IMR-90 (cell line): Measurements from ENCODE around the gene IRF2BP2. TPM values are rescaled to one million over a fixed set of nuclear protein-coding genes. Genes with fewer than 3 reads are reported as not detected.

Experiments used
- ATAC-seq: fragments of 200-7000 bp; cut with Tn5 transposase; 2 replicates; pipeline ENCODE4 v1.9.1; 2020; ENCODE audit warnings: low read depth, mild to moderate bottlenecking, moderate library complexity
- BruUV-seq: library from RNA; stranded (reverse); fragments of 400-500 nt; replicated peaks from 2 replicates; lab custom pipeline; 2021; lab: Mats Ljungman, UMichigan
- CTCF ChIA-PET: fragments of 300-600 bp; formaldehyde crosslinking; extraction: SDS; loops from one replicate; lab custom pipeline; 2021; ENCODE audit warnings: antibody characterized with exemption; lab: Yijun Ruan, JAX
- POLR2A ChIA-PET: fragments of 300-600 bp; sonication (Branson Sonifier 250); formaldehyde crosslinking; loops from one replicate; lab custom pipeline; 2022; ENCODE audit warnings: antibody characterized with exemption; ENCODE audit not compliant: unreplicated experiment; lab: Charles Lee
- DNase-seq: peaks from one replicate; pipeline ENCODE4 v3.0.0; 2013
- H2AFZ ChIP-seq: replicated peaks from 2 replicates; pipeline ENCODE3; 2013; ENCODE audit warnings: low read length, mild to moderate bottlenecking; ENCODE audit not compliant: poor library complexity
- H2AK5ac ChIP-seq: 2 replicates; pipeline ENCODE4 v1.6.1; 2013; ENCODE audit warnings: low read depth, low read length, inconsistent platforms
- H2AK9ac ChIP-seq: replicated peaks from 2 replicates; pipeline ENCODE3; 2013; ENCODE audit warnings: mild to moderate bottlenecking, low read depth, low read length, moderate library complexity; ENCODE audit not compliant: poor library complexity
- H2BK120ac ChIP-seq: 2 replicates; pipeline ENCODE4 v1.6.1; 2013; ENCODE audit warnings: low read depth, low read length, inconsistent platforms
- H2BK15ac ChIP-seq: 3 replicates; pipeline ENCODE4 v1.6.1; 2013; ENCODE audit warnings: low read depth, low read length, inconsistent platforms
- H2BK20ac ChIP-seq: 2 replicates; pipeline ENCODE4 v1.6.1; 2013; ENCODE audit warnings: low read depth, mild to moderate bottlenecking, inconsistent platforms, low read length, moderate library complexity
- H2BK5ac ChIP-seq: 2 replicates; pipeline ENCODE4 v1.6.1; 2013; ENCODE audit warnings: mild to moderate bottlenecking, low read depth, low read length, inconsistent platforms; ENCODE audit not compliant: poor library complexity, severe bottlenecking
- H3K14ac ChIP-seq: replicated peaks from 2 replicates; pipeline ENCODE4 v1.6.1; 2013; ENCODE audit warnings: low read depth, low read length, inconsistent platforms
- H3K18ac ChIP-seq: 2 replicates; pipeline ENCODE4 v1.6.1; 2013; ENCODE audit warnings: low read depth, low read length, control low read depth
- H3K23ac ChIP-seq: 2 replicates; pipeline ENCODE4 v1.6.1; 2013; ENCODE audit warnings: low read depth, low read length, inconsistent platforms
- H3K27ac ChIP-seq: 2 replicates; pipeline ENCODE4 v1.5.1; 2013; ENCODE audit warnings: mild to moderate bottlenecking, control low read depth, low read length; ENCODE audit not compliant: insufficient read depth
- H3K27me3 ChIP-seq: 2 replicates; pipeline ENCODE4 v1.6.1; 2013; ENCODE audit warnings: low read length; ENCODE audit not compliant: control insufficient read depth, insufficient read depth
- H3K36me3 ChIP-seq: 2 replicates; pipeline ENCODE4 v1.6.1; 2013; ENCODE audit warnings: low read length, mixed read lengths; ENCODE audit not compliant: control insufficient read depth, insufficient read depth
- H3K4ac ChIP-seq: 2 replicates; pipeline ENCODE4 v1.6.1; 2013; ENCODE audit warnings: low read depth, low read length, inconsistent platforms
- H3K4me1 ChIP-seq: 2 replicates; pipeline ENCODE4 v1.6.1; 2013; ENCODE audit warnings: low read length, mixed read lengths; ENCODE audit not compliant: control insufficient read depth, insufficient read depth
- H3K4me2 ChIP-seq: 2 replicates; pipeline ENCODE4 v1.6.1; 2013; ENCODE audit warnings: low read depth, mild to moderate bottlenecking, control low read depth, low read length, moderate library complexity
- H3K4me3 ChIP-seq: 2 replicates; pipeline ENCODE4 v1.5.1; 2013; ENCODE audit warnings: low read depth, mild to moderate bottlenecking, control low read depth, low read length, moderate library complexity; ENCODE audit not compliant: insufficient read depth
- H3K56ac ChIP-seq: 2 replicates; pipeline ENCODE4 v1.6.1; 2013; ENCODE audit warnings: low read length, inconsistent platforms; ENCODE audit not compliant: insufficient read depth; ENCODE audit errors: extremely low read depth
- H3K79me1 ChIP-seq, 2 experiments: 2 replicates each; pipeline ENCODE4 v1.6.1; 2013; ENCODE audit warnings: low read length in 2 of 2, inconsistent platforms in 1 of 2, low read depth in 1 of 2
- H3K9ac ChIP-seq: 2 replicates; pipeline ENCODE4 v1.6.1; 2013; ENCODE audit warnings: low read depth, low read length, control low read depth
- H3K9me1 ChIP-seq: 2 replicates; pipeline ENCODE4 v1.6.1; 2013; ENCODE audit warnings: low read length, inconsistent platforms; ENCODE audit not compliant: insufficient read depth
- H3K9me3 ChIP-seq: 2 replicates; pipeline ENCODE4 v1.6.1; 2013; ENCODE audit warnings: low read length; ENCODE audit not compliant: control insufficient read depth, insufficient read depth
- H4K20me1 ChIP-seq: 2 replicates; pipeline ENCODE4 v1.6.1; 2013; ENCODE audit warnings: low read length, inconsistent platforms; ENCODE audit not compliant: insufficient read depth
- H4K5ac ChIP-seq: 2 replicates; pipeline ENCODE4 v1.6.1; 2013; ENCODE audit warnings: mild to moderate bottlenecking, low read depth, low read length, control low read depth
- H4K8ac ChIP-seq, 2 experiments: 2 replicates each; pipeline ENCODE4 v1.6.1; 2013; ENCODE audit warnings: low read depth in 2 of 2, low read length in 2 of 2, control low read depth in 1 of 2, inconsistent platforms in 1 of 2
- H4K91ac ChIP-seq: 2 replicates; pipeline ENCODE4 v1.6.1; 2013; ENCODE audit warnings: low read depth, low read length, inconsistent platforms; ENCODE audit not compliant: insufficient read depth
- BHLHE40 ChIP-seq: fragments of 150-350 bp; IDR thresholded peaks from 2 replicates; pipeline ENCODE4 v1.6.1; 2016; ENCODE audit warnings: mild to moderate bottlenecking, low read depth, low read length
- CEBPB ChIP-seq: IDR thresholded peaks from 2 replicates; pipeline ENCODE4 v1.6.1; 2012; ENCODE audit warnings: low read depth, low read length, improper control_type of control experiment
- CHD1 ChIP-seq: IDR thresholded peaks from 2 replicates; pipeline ENCODE4 v1.6.1; 2012; ENCODE audit warnings: low read depth, low read length, improper control_type of control experiment
- FOS ChIP-seq: fragments of 150-350 bp; IDR thresholded peaks from 2 replicates; pipeline ENCODE4 v1.6.1; 2016; ENCODE audit warnings: low read depth, low read length
- MAFK ChIP-seq: IDR thresholded peaks from 2 replicates; pipeline ENCODE4 v1.6.1; 2012; ENCODE audit warnings: low read depth, low read length, improper control_type of control experiment
- MAZ ChIP-seq: IDR thresholded peaks from 2 replicates; pipeline ENCODE4 v1.6.1; 2012; ENCODE audit warnings: low read depth, mild to moderate bottlenecking, low read length, improper control_type of control experiment, moderate library complexity, borderline replicate concordance
- MXI1 ChIP-seq: IDR thresholded peaks from 2 replicates; pipeline ENCODE4 v1.6.1; 2012; ENCODE audit warnings: low read depth, mild to moderate bottlenecking, low read length, moderate library complexity, borderline replicate concordance
- NFE2L2 ChIP-seq: fragments of 150-350 bp; IDR thresholded peaks from 2 replicates; pipeline ENCODE4 v1.6.1; 2016; ENCODE audit warnings: low read depth, mild to moderate bottlenecking, low read length
- RAD21 ChIP-seq: IDR thresholded peaks from 2 replicates; pipeline ENCODE4 v1.6.1; 2012; ENCODE audit warnings: low read length, improper control_type of control experiment
- RCOR1 ChIP-seq: IDR thresholded peaks from 2 replicates; pipeline ENCODE4 v1.6.1; 2012; ENCODE audit warnings: mild to moderate bottlenecking, low read length, improper control_type of control experiment; ENCODE audit not compliant: insufficient replicate concordance
- RFX5 ChIP-seq: IDR thresholded peaks from 2 replicates; pipeline ENCODE4 v1.8.0; 2012; ENCODE audit warnings: low read depth, mild to moderate bottlenecking, low read length, moderate library complexity
- SMC3 ChIP-seq: fragments of 150-350 bp; IDR thresholded peaks from 2 replicates; pipeline ENCODE4 v1.6.1; 2016; ENCODE audit warnings: low read depth, mild to moderate bottlenecking, antibody characterized with exemption, low read length, moderate library complexity
- WGBS, 2 experiments: methylation state at CpG; one replicate each; pipeline versions ENCODE4 v1.1.5 to v1.1.7; 2013; ENCODE audit warnings: missing lambda C conversion rate in 2 of 2; ENCODE audit not compliant: insufficient read length in 1 of 2; ENCODE audit errors: extremely low coverage in 2 of 2; 5-methylcytosine and 5-hydroxymethylcytosine counted together
- dilution Hi-C: fragments of 300-500 bp; cut with HindIII; formaldehyde crosslinking; loops from one replicate; pipeline ENCODE4 v1.14.3; 2018; ENCODE audit warnings: low sequenced_read_pairs; ENCODE audit not compliant: unreplicated experiment
- in situ Hi-C: fragments of 300-500 bp; cut with MboI; formaldehyde crosslinking; loops from 3 replicates; pipeline ENCODE4 v1.14.3; 2019; ENCODE audit warnings: low sequenced_read_pairs, inconsistent platforms, mixed read lengths
- intact Hi-C: fragments of 100-400 bp; cut with micrococcal nuclease; formaldehyde crosslinking; loops from 2 replicates; pipeline ENCODE4 v1.10.0; 2022
- polyA plus RNA-seq, 3 experiments: library from polyadenylated mRNA; depleted of rRNA; stranded (reverse); fragments of >200 nt; gene quantifications; 2 replicates each; pipeline ENCODE4 v1.2.3, GENCODE V29; 2012; ENCODE audit warnings: low replicate concordance in 1 of 3
- total RNA-seq: library from RNA; depleted of rRNA; stranded (reverse); fragments of >200 nt; gene quantifications from 2 replicates; pipeline ENCODE4 v1.2.3, GENCODE V29; 2012
- TF ChIP-seq, protein P1 (sequence below): fragments of 150-350 bp; IDR thresholded peaks from 2 replicates; pipeline ENCODE4 v1.6.1; 2017; ENCODE audit warnings: mild to moderate bottlenecking, antibody characterized with exemption, low read length, low read depth
- TF ChIP-seq, protein P2 (sequence below): fragments of 150-350 bp; IDR thresholded peaks from 2 replicates; pipeline ENCODE4 v1.6.1; 2016; ENCODE audit warnings: low read depth, mild to moderate bottlenecking, low read length, moderate library complexity, borderline replicate concordance

Gene IRF2BP2
- total and polyA plus RNA-seq, 2 of the 4 experiments (the other 2 are of a cell fraction) = 47.0 to 66.6 TPM

DNA sequence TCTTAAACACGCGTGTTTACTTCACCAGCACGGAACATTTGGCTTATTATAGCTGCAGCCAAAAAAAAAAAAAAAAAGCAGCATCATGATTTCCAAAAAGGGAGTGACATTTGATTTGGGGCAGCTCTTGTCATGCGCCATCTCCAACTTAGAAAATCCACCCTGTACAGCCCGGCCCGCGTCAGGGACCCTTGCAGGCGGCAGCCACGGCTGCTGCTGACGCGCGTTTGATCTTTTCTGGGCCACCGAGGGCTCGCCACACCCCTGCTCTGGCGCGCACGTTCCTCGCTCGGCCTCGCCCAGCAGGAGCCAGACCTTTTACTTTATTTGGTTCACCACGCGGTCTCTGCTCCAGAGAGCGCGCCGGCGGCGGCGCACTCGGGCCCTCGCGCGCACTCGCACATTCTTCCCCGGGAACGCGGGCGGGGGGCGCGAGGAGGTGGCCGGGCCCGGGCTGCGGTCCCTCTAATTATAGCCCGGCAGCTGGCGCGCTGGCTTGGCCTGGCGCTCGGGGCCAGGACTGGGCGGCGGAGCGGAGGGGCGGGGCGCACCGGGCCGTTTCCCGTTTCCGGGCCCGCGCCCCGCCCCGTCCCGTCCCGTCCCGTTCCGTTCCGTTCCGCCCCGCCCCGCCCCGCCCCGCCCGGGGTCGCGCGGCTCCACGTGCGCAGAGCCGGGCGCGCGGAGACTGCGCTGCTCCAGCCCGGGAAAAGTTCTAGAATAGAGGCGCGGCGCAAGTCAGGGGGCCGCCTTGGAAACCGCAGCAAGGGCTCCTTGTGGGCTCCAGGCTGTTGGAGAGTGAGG is 10.2 kb downstream of the IRF2BP2 start:
- peak overlapping the region; percentile 80 for H3K9ac ChIP-seq
- H2AK9ac ChIP-seq = peak overlapping the region; percentile 83
- H3K4me2 ChIP-seq = peak overlapping the region; percentile 74
- peak overlapping the region; percentile 73 for H3K14ac ChIP-seq
- H4K20me1 ChIP-seq = peaks cover 7% of the 10 kb centered on the region; the same call in 1 of the 2 replicates
- H2BK5ac ChIP-seq = peak overlapping the region; percentile 73
- peaks cover 7 to 10% of the 10 kb centered on the region in 2 experiments for H3K79me1 ChIP-seq
- H2AFZ ChIP-seq = peak overlapping the region; percentile 88
- H2BK20ac ChIP-seq = no peak overlapping the region
- ChIA-PET POLR2A (interaction anchor here (0.5 to 0.7 kb wide), 4 partner anchors 57 to 157 kb away, joined by 3 to 9 read pairs (median 5); no protein-coding TSS in a partner anchor), CTCF (interaction anchor here (0.6 kb wide), 1 partner anchor 49 kb away, joined by 3 read pairs; no protein-coding TSS in a partner anchor)
- peak overlapping the region; percentile 87; the same call in 1 of the 2 replicates for H2AK5ac ChIP-seq
- peak overlapping the region; percentile 51 for H3K4me3 ChIP-seq
- peak overlapping the region; percentile 83 for H3K27ac ChIP-seq
- in situ Hi-C loops = loop anchor here (5.0 to 25.0 kb wide), 3 partner anchors 53 to 488 kb away; no protein-coding TSS in a partner anchor
- dilution Hi-C loops = no loop called here
- H3K23ac ChIP-seq = peak overlapping the region; percentile 89
- H3K27me3 ChIP-seq = no peaks in the 10 kb centered on the region
- H4K5ac ChIP-seq = peak overlapping the region; percentile 0
- H4K8ac ChIP-seq = peak overlapping the region; percentile 72 to 95
- peak overlapping the region; percentile 16; the same call in 1 of the 3 replicates for H2BK15ac ChIP-seq
- H3K18ac ChIP-seq = peak overlapping the region; percentile 58
- peak overlapping the region; percentile 89 for H4K91ac ChIP-seq
- no peaks in the 10 kb centered on the region; the same call in 1 of the 2 replicates for H3K36me3 ChIP-seq
- H3K4ac ChIP-seq = peak overlapping the region; percentile 85
- intact Hi-C loops = loop anchor here (1.0 to 5.0 kb wide), 3 partner anchors 68 to 488 kb away; no protein-coding TSS in a partner anchor
- 0% methylated on average over 50 of the region's 87 CpGs; no CpG with 5 or more reads in 1 of the 2 experiments for WGBS, 2 experiments
- H3K4me1 ChIP-seq = peaks cover 9% of the 10 kb centered on the region
- H3K56ac ChIP-seq = peak overlapping the region; percentile 79
- H3K9me1 ChIP-seq = no peaks in the 10 kb centered on the region
- H2BK120ac ChIP-seq = peak overlapping the region; percentile 75
- ATAC-seq (peak; percentile 89), DNase-seq (peak; percentile 82)
- no peaks in the 10 kb centered on the region for H3K9me3 ChIP-seq
- BruUV-seq = no TSS peak
- TF ChIP-seq, protein P1, sequence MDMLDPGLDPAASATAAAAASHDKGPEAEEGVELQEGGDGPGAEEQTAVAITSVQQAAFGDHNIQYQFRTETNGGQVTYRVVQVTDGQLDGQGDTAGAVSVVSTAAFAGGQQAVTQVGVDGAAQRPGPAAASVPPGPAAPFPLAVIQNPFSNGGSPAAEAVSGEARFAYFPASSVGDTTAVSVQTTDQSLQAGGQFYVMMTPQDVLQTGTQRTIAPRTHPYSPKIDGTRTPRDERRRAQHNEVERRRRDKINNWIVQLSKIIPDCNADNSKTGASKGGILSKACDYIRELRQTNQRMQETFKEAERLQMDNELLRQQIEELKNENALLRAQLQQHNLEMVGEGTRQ = no peak; the same call in none of the 2 replicates
- TF ChIP-seq CHD1 = 0 out of 2 replicates have a peak, but pooled peaks have one; percentile 6
- TF ChIP-seq MAFK = no peak
- TF ChIP-seq, protein P2, sequence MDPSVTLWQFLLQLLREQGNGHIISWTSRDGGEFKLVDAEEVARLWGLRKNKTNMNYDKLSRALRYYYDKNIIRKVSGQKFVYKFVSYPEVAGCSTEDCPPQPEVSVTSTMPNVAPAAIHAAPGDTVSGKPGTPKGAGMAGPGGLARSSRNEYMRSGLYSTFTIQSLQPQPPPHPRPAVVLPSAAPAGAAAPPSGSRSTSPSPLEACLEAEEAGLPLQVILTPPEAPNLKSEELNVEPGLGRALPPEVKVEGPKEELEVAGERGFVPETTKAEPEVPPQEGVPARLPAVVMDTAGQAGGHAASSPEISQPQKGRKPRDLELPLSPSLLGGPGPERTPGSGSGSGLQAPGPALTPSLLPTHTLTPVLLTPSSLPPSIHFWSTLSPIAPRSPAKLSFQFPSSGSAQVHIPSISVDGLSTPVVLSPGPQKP = no peak
- no peak for TF ChIP-seq CEBPB
- no peak for TF ChIP-seq NFE2L2
- TF ChIP-seq BHLHE40 = peak; percentile 64
- peak; percentile 49; the same call in 1 of the 2 replicates for TF ChIP-seq MAZ
- TF ChIP-seq FOS = no peak
- peak; percentile 81; the same call in 1 of the 2 replicates for TF ChIP-seq MXI1
- no peak for TF ChIP-seq RFX5
- TF ChIP-seq SMC3 = no peak
- TF ChIP-seq RAD21 = no peak
- TF ChIP-seq RCOR1 = no peak
